ENCODE data around the gene MCM8. TPM values are rescaled to one million over a fixed set of nuclear protein-coding genes. Genes with fewer than 3 reads are reported as not detected.

Gene MCM8
- total RNA-seq, 1 donor from 2014 or later = 5.2 TPM

DNA sequence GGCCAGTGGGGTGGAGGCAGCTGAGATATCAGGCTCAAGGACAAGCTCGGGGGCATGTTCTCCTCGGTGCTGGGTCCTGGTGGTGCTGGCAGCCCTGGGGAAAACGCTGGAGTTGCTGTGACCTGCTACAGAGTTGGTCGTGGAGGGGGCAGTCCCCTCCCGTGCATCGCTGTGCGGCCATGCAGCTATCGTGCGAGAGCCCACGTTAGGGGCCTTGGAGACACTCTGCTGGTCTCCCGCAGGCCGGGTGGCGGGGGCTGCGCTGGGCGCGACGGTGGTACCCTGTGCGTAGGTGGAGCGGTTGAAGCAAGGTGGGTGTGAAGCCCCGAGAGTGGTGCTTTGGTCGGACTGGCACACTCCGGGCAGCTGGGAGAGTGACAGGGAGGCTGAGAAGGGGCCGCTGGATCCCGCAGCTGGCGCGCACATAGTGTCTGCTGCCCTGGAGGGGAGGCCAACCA lies 91.4 kb downstream of the MCM8 start:
- Histone ChIP-seq H3K36me3 (peaks cover 45% of the 10 kb centered on the region), H3K27me3 (no peaks in the 10 kb centered on the region), H3K27ac (no peak overlapping the region), H3K4me3 (no peak overlapping the region), H3K4me1 (no peaks in the 10 kb centered on the region), H3K9me3 (no peaks in the 10 kb centered on the region)
- peak; percentile 30 for ATAC-seq
- intact Hi-C loops (cut with DNase I) = no loop called here
- no peak for DNase-seq
- TF ChIP-seq, protein P1, sequence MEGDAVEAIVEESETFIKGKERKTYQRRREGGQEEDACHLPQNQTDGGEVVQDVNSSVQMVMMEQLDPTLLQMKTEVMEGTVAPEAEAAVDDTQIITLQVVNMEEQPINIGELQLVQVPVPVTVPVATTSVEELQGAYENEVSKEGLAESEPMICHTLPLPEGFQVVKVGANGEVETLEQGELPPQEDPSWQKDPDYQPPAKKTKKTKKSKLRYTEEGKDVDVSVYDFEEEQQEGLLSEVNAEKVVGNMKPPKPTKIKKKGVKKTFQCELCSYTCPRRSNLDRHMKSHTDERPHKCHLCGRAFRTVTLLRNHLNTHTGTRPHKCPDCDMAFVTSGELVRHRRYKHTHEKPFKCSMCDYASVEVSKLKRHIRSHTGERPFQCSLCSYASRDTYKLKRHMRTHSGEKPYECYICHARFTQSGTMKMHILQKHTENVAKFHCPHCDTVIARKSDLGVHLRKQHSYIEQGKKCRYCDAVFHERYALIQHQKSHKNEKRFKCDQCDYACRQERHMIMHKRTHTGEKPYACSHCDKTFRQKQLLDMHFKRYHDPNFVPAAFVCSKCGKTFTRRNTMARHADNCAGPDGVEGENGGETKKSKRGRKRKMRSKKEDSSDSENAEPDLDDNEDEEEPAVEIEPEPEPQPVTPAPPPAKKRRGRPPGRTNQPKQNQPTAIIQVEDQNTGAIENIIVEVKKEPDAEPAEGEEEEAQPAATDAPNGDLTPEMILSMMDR (IDR thresholded peaks at IDR 0.05) = no peak

DNA sequence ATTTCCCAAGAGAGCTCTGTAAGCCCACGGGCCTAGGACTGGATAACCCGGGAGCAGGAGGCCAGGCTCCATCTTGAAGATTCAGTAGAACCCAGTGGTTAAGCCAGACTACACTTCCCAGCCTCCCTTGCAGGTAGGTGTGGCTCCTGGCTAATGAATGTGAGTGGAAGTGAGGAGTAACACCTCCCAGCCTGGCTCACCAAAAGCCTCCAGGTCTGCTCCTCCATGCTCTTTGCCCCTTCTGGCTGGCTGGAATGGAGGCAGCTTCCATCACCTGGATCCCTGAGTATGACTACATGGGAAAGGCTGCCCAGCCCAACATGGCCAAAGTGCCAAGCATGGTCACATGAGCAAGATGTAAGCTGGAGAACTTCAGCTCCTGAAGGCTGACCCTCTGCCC lies 93.7 kb downstream of the MCM8 start:
- ATAC-seq (peak; percentile 20), DNase-seq (no peak)
- H3K4me3 ChIP-seq = no peak overlapping the region
- peaks cover 25% of the 10 kb centered on the region for H3K36me3 ChIP-seq
- H3K27ac ChIP-seq = no peak overlapping the region
- TF ChIP-seq, protein P1 (IDR thresholded peaks at IDR 0.05) = no peak
- no peaks in the 10 kb centered on the region for H3K27me3 ChIP-seq
- H3K9me3 ChIP-seq = no peaks in the 10 kb centered on the region
- H3K4me1 ChIP-seq = no peaks in the 10 kb centered on the region
- intact Hi-C loops (cut with DNase I) = no loop called here

DNA sequence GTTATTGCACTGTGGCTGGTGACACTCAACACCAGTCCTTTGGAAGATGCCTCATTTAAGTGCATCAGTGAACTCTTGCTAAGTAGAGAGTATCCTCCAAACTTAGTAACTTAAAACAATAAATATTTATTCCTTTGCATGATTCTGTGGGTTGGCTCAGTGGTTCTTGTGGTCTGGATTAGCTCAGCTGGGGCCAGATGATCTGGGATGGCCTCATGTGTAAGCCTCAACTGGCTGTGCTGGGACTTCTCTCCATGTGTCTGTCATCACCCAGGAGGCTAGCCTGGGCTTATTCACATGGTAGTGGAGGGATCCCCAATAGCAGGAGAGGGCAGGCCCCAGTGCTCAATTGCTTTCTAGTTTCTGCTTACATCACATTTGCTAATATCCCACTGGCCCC lies 95.1 kb downstream of the MCM8 start:
- intact Hi-C loops (cut with DNase I) = no loop called here
- Histone ChIP-seq H3K27me3 (no peaks in the 10 kb centered on the region), H3K36me3 (peaks cover 10% of the 10 kb centered on the region), H3K27ac (no peak overlapping the region), H3K4me1 (no peaks in the 10 kb centered on the region), H3K9me3 (no peaks in the 10 kb centered on the region), H3K4me3 (no peak overlapping the region)
- DNase-seq (no peak), ATAC-seq (no peak)
- TF ChIP-seq, protein P1 (IDR thresholded peaks at IDR 0.05) = no peak

DNA sequence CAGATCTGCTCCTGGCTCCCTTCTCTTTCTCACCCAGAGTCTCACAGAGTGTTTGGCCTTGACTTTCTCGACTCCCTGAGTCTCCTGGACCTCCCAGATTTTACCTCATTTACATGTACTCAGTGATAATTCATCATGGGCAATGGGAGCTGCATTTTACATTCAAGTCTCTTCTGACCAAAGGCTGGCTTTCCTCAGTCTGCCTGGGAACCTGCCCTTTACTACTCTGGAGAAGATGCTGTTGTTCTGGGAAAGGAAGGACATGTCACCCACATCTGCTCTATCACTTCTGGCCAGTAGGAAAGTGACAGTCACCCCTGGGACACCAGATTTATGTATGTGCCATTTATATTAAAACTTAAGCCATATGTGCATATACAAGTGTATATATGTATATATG lies 96.0 kb downstream of the MCM8 start:
- TF ChIP-seq, protein P1 (IDR thresholded peaks at IDR 0.05) = no peak
- H3K4me1 ChIP-seq = no peaks in the 10 kb centered on the region
- H3K9me3 ChIP-seq = no peaks in the 10 kb centered on the region
- no peak overlapping the region for H3K4me3 ChIP-seq
- DNase-seq (no peak), ATAC-seq (no peak)
- H3K27me3 ChIP-seq = no peaks in the 10 kb centered on the region
- H3K36me3 ChIP-seq = peaks cover 2% of the 10 kb centered on the region
- no peak overlapping the region for H3K27ac ChIP-seq
- intact Hi-C loops (cut with DNase I) = no loop called here

DNA sequence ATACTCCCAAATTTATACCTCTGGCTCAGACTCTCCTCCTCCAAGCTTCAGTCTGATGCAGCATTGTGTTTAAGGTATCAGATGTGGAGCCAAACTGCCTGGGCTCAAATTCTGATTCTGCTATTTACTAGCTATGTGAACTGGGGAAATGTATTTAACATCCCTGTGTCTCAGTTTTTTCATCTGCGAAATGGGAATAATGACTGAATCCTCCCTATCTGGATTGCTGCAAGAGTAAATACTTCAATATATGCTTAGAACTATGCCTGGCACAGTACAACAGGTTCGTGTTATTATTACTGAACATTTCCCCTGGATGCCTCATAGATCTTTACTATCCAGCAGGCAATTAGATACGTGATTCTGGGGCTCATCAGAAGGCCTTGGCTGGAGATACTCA lies 97.9 kb downstream of the MCM8 start:
- TF ChIP-seq, protein P1 (IDR thresholded peaks at IDR 0.05) = no peak
- DNase-seq (no peak), ATAC-seq (no peak)
- peaks cover 11% of the 10 kb centered on the region for H3K27me3 ChIP-seq
- intact Hi-C loops (cut with DNase I) = no loop called here
- H3K9me3 ChIP-seq = no peaks in the 10 kb centered on the region
- H3K36me3 ChIP-seq = no peaks in the 10 kb centered on the region
- H3K4me1 ChIP-seq = no peaks in the 10 kb centered on the region
- H3K4me3 ChIP-seq = no peak overlapping the region
- no peak overlapping the region for H3K27ac ChIP-seq

Other genes starting within 250 kb of the MCM8 start
- 5.8 TPM for gene SHLD1, start 200.3 kb upstream of the MCM8 start, total RNA-seq
- not detected for gene CHGB, start 39.1 kb upstream of the MCM8 start, total RNA-seq
- 8.5 TPM for gene TRMT6, start 119 bp upstream of the MCM8 start, total RNA-seq
- 45.3 TPM for gene CRLS1, start 55.5 kb downstream of the MCM8 start, total RNA-seq
- gene LRRN4, start 103.4 kb downstream of the MCM8 start, total RNA-seq = 76.6 TPM
- gene FERMT1, start 172.4 kb downstream of the MCM8 start, total RNA-seq = 2.4 TPM